SK-N-SH (cell line): ENCODE results near the gene VPS13A. TPM values are rescaled to one million over a fixed set of nuclear protein-coding genes. Genes with fewer than 3 reads are reported as not detected.

Source experiments
- CTCF ChIA-PET: fragments of 300-600, 350-600 bp; formaldehyde crosslinking; extraction: SDS; loops from one replicate; lab custom pipeline; 2021; lab: Yijun Ruan, JAX
- POLR2A ChIA-PET: fragments of 350-600 bp; sonication (Branson Sonifier 250); formaldehyde crosslinking; extraction: SDS; loops from one replicate; lab custom pipeline; 2020; ENCODE audit warnings: antibody characterized with exemption, inconsistent platforms; lab: Yijun Ruan, JAX
- DNase-seq: peaks from one replicate; pipeline ENCODE4 v3.0.0; 2012
- H2AFZ ChIP-seq: fragments of 200-600 bp; sonication (generic); 2 replicates; pipeline ENCODE4 v1.8.1; 2016; ENCODE audit warnings: antibody characterized with exemption, mild to moderate bottlenecking, low read depth
- H3F3A ChIP-seq: fragments of 200-600 bp; sonication (generic); replicated peaks from 2 replicates; pipeline ENCODE3; 2016; ENCODE audit warnings: antibody characterized with exemption, mild to moderate bottlenecking; ENCODE audit not compliant: insufficient read depth
- H3K27ac ChIP-seq, 2 experiments: fragments of 200-500 bp in 1 of 2; fragments of 200-600 bp in 1 of 2; sonication (Bioruptor generic) in 1 of 2; sonication (generic), shearing (Covaris generic) in 1 of 2; 2 replicates each; pipeline versions ENCODE4 v1.5.1 to v1.6.1; 2014 to 2016; ENCODE audit warnings: low read depth in 2 of 2, inconsistent platforms in 1 of 2, low read length in 1 of 2, mild to moderate bottlenecking in 1 of 2, mixed read lengths in 1 of 2
- H3K27me3 ChIP-seq: fragments of 200-600 bp; sonication (generic), shearing (Covaris generic); 2 replicates; pipeline ENCODE4 v1.6.1; 2016; ENCODE audit warnings: mixed run types; ENCODE audit not compliant: insufficient read depth
- H3K36me3 ChIP-seq, 2 experiments: fragments of 200-500 bp in 1 of 2; fragments of 200-600 bp in 1 of 2; sonication (Bioruptor generic) in 1 of 2; sonication (generic) in 1 of 2; replicated peaks in 1 of 2; 2 replicates each; pipeline versions ENCODE3 to v1.5.1; 2014 to 2016; ENCODE audit warnings: low read length in 1 of 2, mild to moderate bottlenecking in 1 of 2; ENCODE audit not compliant: insufficient read depth in 2 of 2, control insufficient read depth in 1 of 2
- H3K4me1 ChIP-seq, 2 experiments: fragments of 200-500 bp in 1 of 2; fragments of 200-600 bp in 1 of 2; sonication (Bioruptor generic) in 1 of 2; sonication (generic), shearing (Covaris generic) in 1 of 2; 2 replicates each; pipeline versions ENCODE4 v1.5.1 to v1.6.1; 2014 to 2016; ENCODE audit warnings: low read depth in 1 of 2, low read length in 1 of 2, mixed run types in 1 of 2; ENCODE audit not compliant: insufficient read depth in 2 of 2, control insufficient read depth in 1 of 2
- H3K4me2 ChIP-seq: fragments of 200-600 bp; sonication (generic), shearing (Covaris generic); 2 replicates; pipeline ENCODE4 v1.6.1; 2017; ENCODE audit warnings: mixed run types
- H3K4me3 ChIP-seq, 2 experiments: fragments of 200-500 bp in 1 of 2; fragments of 200-600 bp in 1 of 2; sonication (Bioruptor generic) in 1 of 2; sonication (generic), shearing (Covaris generic) in 1 of 2; 2 replicates each; pipeline versions ENCODE4 v1.5.1 to v1.8.1; 2014 to 2016; ENCODE audit warnings: low read depth in 2 of 2, inconsistent platforms in 1 of 2, low read length in 1 of 2, mild to moderate bottlenecking in 1 of 2, mixed read lengths in 1 of 2, moderate library complexity in 1 of 2
- H3K79me2 ChIP-seq: fragments of 200-600 bp; sonication (generic); 2 replicates; pipeline ENCODE4 v1.8.1; 2017; ENCODE audit warnings: mild to moderate bottlenecking; ENCODE audit not compliant: insufficient read depth
- H3K9ac ChIP-seq: fragments of 200-600 bp; sonication (generic); 2 replicates; pipeline ENCODE4 v1.6.1; 2017; ENCODE audit warnings: mixed run types
- H3K9me2 ChIP-seq: fragments of 200-600 bp; sonication (generic); 2 replicates; pipeline ENCODE4 v1.6.1; 2017; ENCODE audit warnings: mixed run types
- H3K9me3 ChIP-seq: fragments of 200-600 bp; sonication (generic); 2 replicates; pipeline ENCODE4 v1.6.1; 2017; ENCODE audit warnings: mixed run types, mild to moderate bottlenecking, moderate library complexity
- H4K20me1 ChIP-seq: fragments of 200-600 bp; sonication (generic); 2 replicates; pipeline ENCODE4 v1.6.1; 2017; ENCODE audit warnings: mild to moderate bottlenecking, mixed run types; ENCODE audit not compliant: insufficient read depth
- CTCF ChIP-seq: fragments of 200-600 bp; sonication (generic); IDR thresholded peaks from 2 replicates; pipeline ENCODE4 v1.6.1; 2017; ENCODE audit warnings: antibody characterized with exemption, mild to moderate bottlenecking, moderate library complexity
- EZH2phosphoT487 ChIP-seq: fragments of 200-600 bp; sonication (generic); IDR thresholded peaks from 2 replicates; pipeline ENCODE4 v1.6.1; 2017; ENCODE audit warnings: low read depth, mixed run types, mild to moderate bottlenecking, antibody characterized with exemption, moderate library complexity, borderline replicate concordance
- FOXJ3 ChIP-seq: sonication (generic); formaldehyde crosslinking; IDR thresholded peaks from 2 replicates; pipeline ENCODE4 v1.5.1; 2020; ENCODE audit warnings: mild to moderate bottlenecking, missing genetic modification reagents
- FOXM1 ChIP-seq: IDR thresholded peaks from 2 replicates; pipeline ENCODE4 v1.4.0; 2012; ENCODE audit warnings: low read depth, mild to moderate bottlenecking
- GABPA ChIP-seq: IDR thresholded peaks from 2 replicates; pipeline ENCODE4 v1.4.0; 2012; ENCODE audit warnings: low read depth, mild to moderate bottlenecking
- GATA2 ChIP-seq: sonication (generic); formaldehyde crosslinking; IDR thresholded peaks from 2 replicates; pipeline ENCODE4 v1.5.0; 2020; ENCODE audit warnings: mild to moderate bottlenecking, missing genetic modification reagents
- MAX ChIP-seq: IDR thresholded peaks from 2 replicates; pipeline ENCODE4 v1.4.0; 2012; ENCODE audit warnings: low read depth
- MXI1 ChIP-seq: IDR thresholded peaks from 2 replicates; pipeline ENCODE4 v1.6.1; 2012; ENCODE audit warnings: mild to moderate bottlenecking, low read depth, low read length, improper control_type of control experiment
- NFIC ChIP-seq: IDR thresholded peaks from 2 replicates; pipeline ENCODE4 v1.4.0; 2012; ENCODE audit warnings: borderline replicate concordance
- POLR2AphosphoS5 ChIP-seq: IDR thresholded peaks from 2 replicates; pipeline ENCODE4 v1.6.1; 2012; ENCODE audit warnings: low read depth, low read length
- REST ChIP-seq: IDR thresholded peaks from 2 replicates; pipeline ENCODE4 v1.6.1; 2012; ENCODE audit warnings: mild to moderate bottlenecking, low read depth, low read length, moderate library complexity
- RFX5 ChIP-seq: IDR thresholded peaks from 2 replicates; pipeline ENCODE4 v1.6.1; 2012; ENCODE audit warnings: mild to moderate bottlenecking, improper control_type of control experiment, low read length
- SIN3A ChIP-seq: IDR thresholded peaks from 2 replicates; pipeline ENCODE4 v1.6.1; 2012; ENCODE audit warnings: low read depth, mild to moderate bottlenecking, low read length, moderate library complexity, borderline replicate concordance
- TEAD4 ChIP-seq: IDR thresholded peaks from 2 replicates; pipeline ENCODE4 v1.4.0; 2012; ENCODE audit warnings: mild to moderate bottlenecking, borderline replicate concordance; ENCODE audit not compliant: insufficient read depth
- USF1 ChIP-seq: IDR thresholded peaks from 2 replicates; pipeline ENCODE4 v1.4.0; 2012; ENCODE audit warnings: low read depth, borderline replicate concordance
- ZBTB33 ChIP-seq: IDR thresholded peaks from 2 replicates; pipeline ENCODE4 v1.4.0; 2012; ENCODE audit warnings: low read depth, borderline replicate concordance
- WGBS: methylation state at CpG from one replicate; pipeline ENCODE4 v1.1.6; 2017; ENCODE audit warnings: low lambda C conversion rate; 5-methylcytosine and 5-hydroxymethylcytosine counted together
- polyA plus RNA-seq, 3 experiments: library from polyadenylated mRNA; depleted of rRNA; stranded (reverse); fragments of >200 nt; gene quantifications; 2 replicates each; pipeline ENCODE4 v1.2.3, GENCODE V29; 2012

The VPS13A gene
- polyA plus RNA-seq, 1 of the 3 experiments (the other 2 are of a cell fraction), result 6.0 TPM

- no peaks in the 10 kb centered on the region for H3K79me2 ChIP-seq
- POLR2A ChIA-PET, result interaction anchor here (0.7 kb wide), 1 partner anchor 15 kb away, joined by 3 read pairs; no protein-coding TSS in a partner anchor
- no peak for TF ChIP-seq MAX
- TF ChIP-seq RFX5, result no peak
- no peak for TF ChIP-seq SIN3A
- no peak for TF ChIP-seq FOXJ3 (CRISPR knock-in tag)
- TF ChIP-seq EZH2phosphoT487, result no peak
- TF ChIP-seq USF1, result no peak
- TF ChIP-seq GABPA, result no peak
- no peaks in the 10 kb centered on the region for H3K9me2 ChIP-seq
- no peaks in the 10 kb centered on the region for H3K36me3 ChIP-seq
- H3K9me3 ChIP-seq, result no peaks in the 10 kb centered on the region
- no peak overlapping the region for H3K4me3 ChIP-seq
- CTCF ChIA-PET, result interaction anchor here (0.8 kb wide), 1 partner anchor 28 kb away, joined by 4 read pairs; no protein-coding TSS in a partner anchor
- WGBS, result 92% methylated on average over 10 of the region's 10 CpGs
- H4K20me1 ChIP-seq, result no peaks in the 10 kb centered on the region
- no peaks in the 10 kb centered on the region for H3K27me3 ChIP-seq
- H3K4me1 ChIP-seq, result peaks cover 9 to 18% of the 10 kb centered on the region in 2 experiments; a peak in 2 of 4 replicates
- H3K9ac ChIP-seq, result no peak overlapping the region
- H3F3A ChIP-seq, result no peaks in the 10 kb centered on the region
- no peak overlapping the region for H2AFZ ChIP-seq
- H3K27ac ChIP-seq, result no peak overlapping the region
- no peak for DNase-seq
- no peak overlapping the region for H3K4me2 ChIP-seq
Observed at GRCh38 chr9:77462066-77462465, 284.7 kb downstream of the VPS13A start.

GRCh38 chr9:77463151-77463550, 285.8 kb downstream of the VPS13A start:
- H3K9me2 ChIP-seq, result no peaks in the 10 kb centered on the region
- peaks cover 4 to 11% of the 10 kb centered on the region in 2 experiments; a peak in 2 of 4 replicates for H3K4me1 ChIP-seq
- POLR2A ChIA-PET, result no interaction called here
- no peaks in the 10 kb centered on the region for H3K9me3 ChIP-seq
- H3K4me3 ChIP-seq, result no peak overlapping the region
- no peaks in the 10 kb centered on the region for H3K79me2 ChIP-seq
- DNase-seq, result no peak
- no peaks in the 10 kb centered on the region for H3K36me3 ChIP-seq
- CTCF ChIA-PET, result interaction anchor here (1.0 to 1.2 kb wide), 3 partner anchors 9 to 29 kb away, joined by 4 to 5 read pairs (median 4); no protein-coding TSS in a partner anchor
- WGBS, result 99% methylated on average over 3 of the region's 3 CpGs
- H3K27me3 ChIP-seq, result no peaks in the 10 kb centered on the region
- H3F3A ChIP-seq, result no peaks in the 10 kb centered on the region
- H3K9ac ChIP-seq, result no peak overlapping the region
- no peak overlapping the region for H3K4me2 ChIP-seq
- no peak overlapping the region; the same call in 1 of the 2 replicates for H2AFZ ChIP-seq
- H4K20me1 ChIP-seq, result no peaks in the 10 kb centered on the region
- H3K27ac ChIP-seq, result no peak overlapping the region
- TF ChIP-seq FOXM1 (no peak), ZBTB33 (no peak), NFIC (no peak), TEAD4 (no peak), FOXJ3 (CRISPR knock-in tag) (no peak), POLR2AphosphoS5 (no peak), GATA2 (CRISPR knock-in tag) (no peak), SIN3A (no peak), MXI1 (no peak), REST (no peak), CTCF (no peak), MAX (no peak)
